Common myeloid progenitor, CD34-positive (primary cell): ENCODE measurements around the gene KRT78.

Source experiments
- CTCF ChIA-PET: fragments of 350-600 bp; sonication (Branson Sonifier 250); formaldehyde crosslinking; loops from one replicate; lab custom pipeline; 2021; ENCODE audit warnings: antibody characterized with exemption; lab: Charles Lee
- POLR2A ChIA-PET: fragments of 350-600 bp; sonication (Branson Sonifier 250); formaldehyde crosslinking; loops from one replicate; lab custom pipeline; 2021; ENCODE audit warnings: antibody characterized with exemption; lab: Charles Lee
- DNase-seq, 3 donors: peaks; one replicate each; pipeline versions ENCODE4 v3.0.0 to v3.0.0-alpha.2; 2013
- H3K27ac ChIP-seq, 2 experiments: 1 replicate in 1 of 2; 2 replicates in 1 of 2; pipeline ENCODE4 v1.7.0; 2013; ENCODE audit warnings: inconsistent platforms in 2 of 2, low read length in 2 of 2, mild to moderate bottlenecking in 2 of 2, low read depth in 1 of 2, moderate library complexity in 1 of 2; ENCODE audit not compliant: severe bottlenecking in 2 of 2, insufficient read depth in 1 of 2, poor library complexity in 1 of 2
- H3K27me3 ChIP-seq, 5 experiments: replicated peaks in 2 of 5; 1 replicate in 3 of 5; 2 replicates in 2 of 5; pipeline versions ENCODE4 v1.6.1 to v1.7.0; 2013; ENCODE audit warnings: low read length in 4 of 5, mild to moderate bottlenecking in 2 of 5, moderate library complexity in 2 of 5, inconsistent platforms in 1 of 5; ENCODE audit not compliant: insufficient read depth in 5 of 5, control insufficient read depth in 4 of 5
- H3K36me3 ChIP-seq, 4 experiments: 1 replicate in 2 of 4; 2 replicates in 2 of 4; pipeline versions ENCODE4 v1.6.1 to v1.7.0; 2013; ENCODE audit warnings: low read length in 3 of 4, control low read depth in 1 of 4, mild to moderate bottlenecking in 1 of 4; ENCODE audit not compliant: control insufficient read depth in 4 of 4, insufficient read depth in 4 of 4
- H3K4me1 ChIP-seq, 4 experiments: 1 replicate in 3 of 4; 2 replicates in 1 of 4; pipeline versions ENCODE4 v1.6.1 to v1.7.1; 2013; ENCODE audit warnings: low read length in 3 of 4, mild to moderate bottlenecking in 3 of 4, control low read depth in 1 of 4, inconsistent platforms in 1 of 4, moderate library complexity in 1 of 4; ENCODE audit not compliant: control insufficient read depth in 4 of 4, insufficient read depth in 4 of 4; ENCODE audit errors: control extremely low read depth in 1 of 4
- H3K4me3 ChIP-seq, 7 experiments: 1 replicate in 4 of 7; 2 replicates in 3 of 7; pipeline versions ENCODE4 v1.5.1 to v1.7.0; 2013; ENCODE audit warnings: mild to moderate bottlenecking in 7 of 7, low read length in 6 of 7, moderate library complexity in 6 of 7, inconsistent platforms in 2 of 7, low read depth in 2 of 7, control low read depth in 1 of 7; ENCODE audit not compliant: insufficient read depth in 4 of 7, control insufficient read depth in 1 of 7; ENCODE audit errors: extremely low read depth in 1 of 7
- H3K9me3 ChIP-seq, 5 experiments: 1 replicate in 4 of 5; 2 replicates in 1 of 5; pipeline versions ENCODE4 v1.6.1 to v1.7.1; 2013; ENCODE audit warnings: low read length in 4 of 5, mild to moderate bottlenecking in 2 of 5, inconsistent platforms in 1 of 5, low read depth in 1 of 5, moderate library complexity in 1 of 5; ENCODE audit not compliant: control insufficient read depth in 4 of 5, insufficient read depth in 2 of 5; ENCODE audit errors: control extremely low read depth in 1 of 5
- WGBS: methylation state at CpG from one replicate; pipeline ENCODE4 v1.1.5; 2013; ENCODE audit not compliant: insufficient coverage; 5-methylcytosine and 5-hydroxymethylcytosine counted together

KRT78 gene

DNA sequence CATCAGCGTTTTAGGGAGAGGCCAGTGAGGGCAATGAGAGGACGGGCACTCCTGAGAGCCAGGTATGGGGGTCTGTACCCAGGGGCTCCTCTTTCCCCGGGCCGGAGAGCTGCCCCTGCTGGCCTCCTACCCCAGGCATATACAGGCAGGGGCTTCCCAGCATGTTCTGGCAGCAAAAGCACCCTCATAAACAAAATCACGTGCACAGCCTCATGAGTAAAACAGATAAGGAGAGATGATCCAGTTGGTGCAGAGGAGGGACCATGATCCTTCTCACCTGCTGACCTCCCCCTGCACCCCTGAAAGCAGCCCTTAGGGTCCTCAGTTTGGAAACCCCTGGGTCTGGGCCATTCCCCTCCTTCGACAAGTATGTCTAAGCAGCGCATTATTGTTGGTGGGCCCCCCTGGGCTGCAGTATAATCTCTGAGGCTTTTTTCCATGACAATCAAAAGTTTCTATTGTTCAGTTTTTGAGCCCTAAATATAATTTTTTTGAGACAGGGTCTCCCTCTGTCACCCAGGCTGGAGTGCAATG is 29.8 kb downstream of the KRT78 start:
- DNase-seq, result no peak
- no peak overlapping the region for H3K4me3 ChIP-seq
- POLR2A ChIA-PET, result no interaction called here
- CTCF ChIA-PET, result interaction anchor here (0.7 to 1.1 kb wide), 2 partner anchors 19 to 235 kb away, joined by 3 read pairs; no protein-coding TSS in a partner anchor
- peaks cover 0 to 7% (median 6%) of the 10 kb centered on the region in 5 experiments for H3K27me3 ChIP-seq
- no peaks in the 10 kb centered on the region for H3K4me1 ChIP-seq
- no peaks in the 10 kb centered on the region for H3K36me3 ChIP-seq
- 89% methylated on average over 7 of the region's 7 CpGs for WGBS
- no peak overlapping the region for H3K27ac ChIP-seq
- no peaks in the 10 kb centered on the region for H3K9me3 ChIP-seq

- 79% methylated on average over 4 of the region's 7 CpGs for WGBS
- ChIA-PET POLR2A (no interaction called here), CTCF (no interaction called here)
Observed at GRCh38 chr12:52818388-52818787, 30.4 kb downstream of the KRT78 start.

GRCh38 chr12:52817699-52818238 is 31.0 kb downstream of the KRT78 start:
- no peak overlapping the region for H3K27ac ChIP-seq
- 100% methylated on average over 1 of the region's 2 CpGs for WGBS
- no peaks in the 10 kb centered on the region for H3K4me1 ChIP-seq
- no peak overlapping the region for H3K4me3 ChIP-seq
- peaks cover 0 to 7% (median 4%) of the 10 kb centered on the region in 5 experiments for H3K27me3 ChIP-seq
- CTCF ChIA-PET, result interaction anchor here (0.9 kb wide), 1 partner anchor 10 kb away, joined by 3 read pairs; no protein-coding TSS in a partner anchor
- POLR2A ChIA-PET, result no interaction called here
- no peaks in the 10 kb centered on the region for H3K9me3 ChIP-seq
- H3K36me3 ChIP-seq, result no peaks in the 10 kb centered on the region
- no peak for DNase-seq

More at GRCh38 chr12:52818388-52818787, 30.4 kb downstream of the KRT78 start:
- peaks cover 0 to 7% (median 6%) of the 10 kb centered on the region in 5 experiments for H3K27me3 ChIP-seq
- H3K4me3 ChIP-seq, result no peak overlapping the region
- DNase-seq, result no peak
- H3K36me3 ChIP-seq, result no peaks in the 10 kb centered on the region
- no peak overlapping the region for H3K27ac ChIP-seq
- no peaks in the 10 kb centered on the region for H3K4me1 ChIP-seq
- no peaks in the 10 kb centered on the region for H3K9me3 ChIP-seq

GRCh38 chr12:52817003-52817698 is 31.6 kb downstream of the KRT78 start:
- DNase-seq, result no peak
- 89% methylated on average over 5 of the region's 8 CpGs for WGBS
- CTCF ChIA-PET, result interaction anchor here (0.9 kb wide), 1 partner anchor 10 kb away, joined by 3 read pairs; no protein-coding TSS in a partner anchor
- POLR2A ChIA-PET, result interaction anchor here (0.6 kb wide), 1 partner anchor 142 kb away, joined by 4 read pairs; no protein-coding TSS in a partner anchor
- Histone ChIP-seq H3K4me3 (no peak overlapping the region), H3K9me3 (no peaks in the 10 kb centered on the region), H3K36me3 (no peaks in the 10 kb centered on the region), H3K27me3 (peaks cover 0 to 6% (median 4%) of the 10 kb centered on the region in 5 experiments), H3K27ac (no peak overlapping the region), H3K4me1 (no peaks in the 10 kb centered on the region)

DNA sequence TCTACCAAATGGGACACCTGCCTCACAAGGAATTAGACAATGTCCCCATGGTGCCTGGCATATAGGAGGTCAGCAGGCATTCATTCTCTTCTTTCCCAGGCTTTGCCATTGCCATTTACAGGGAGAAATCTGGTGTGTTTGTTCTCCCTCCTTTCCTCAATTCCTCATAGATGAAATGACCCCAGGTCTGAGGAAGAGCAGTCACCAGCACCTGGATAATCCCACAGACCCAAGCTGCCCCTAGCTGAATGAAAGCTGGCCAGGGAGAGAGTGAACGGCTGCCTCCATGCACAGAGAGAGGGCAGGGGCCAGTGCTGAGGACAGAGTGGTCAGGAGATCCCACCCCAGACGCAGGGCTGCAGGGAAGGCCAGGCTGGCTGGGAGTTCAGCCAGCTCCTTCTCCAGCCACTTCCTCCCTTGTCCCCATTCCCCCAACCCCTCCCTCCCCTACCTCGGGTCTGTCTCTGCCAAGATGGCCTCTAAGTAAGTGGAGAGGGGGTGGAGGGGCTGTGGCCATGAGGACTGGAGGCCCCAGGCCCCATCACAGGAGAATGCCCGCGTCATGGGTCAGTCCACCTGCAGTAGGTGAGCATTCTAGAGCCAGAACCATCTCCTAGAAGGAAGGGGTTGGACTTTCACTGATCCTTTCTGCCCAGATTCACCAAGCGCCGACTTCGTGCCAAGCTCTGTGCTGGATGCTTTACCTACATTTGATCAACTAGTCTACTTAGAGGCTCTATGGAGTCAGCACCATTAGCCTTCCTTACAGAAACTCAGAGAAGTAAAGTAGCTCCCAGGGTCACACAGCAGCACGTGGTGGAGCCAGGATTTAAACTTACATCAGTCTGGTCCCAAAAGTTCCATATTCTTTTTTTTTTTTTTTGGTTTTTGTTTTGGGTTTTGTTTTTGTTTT is 32.9 kb downstream of the KRT78 start:
- ChIA-PET POLR2A (no interaction called here), CTCF (no interaction called here)
- Histone ChIP-seq H3K36me3 (no peaks in the 10 kb centered on the region), H3K4me3 (no peak overlapping the region), H3K4me1 (no peaks in the 10 kb centered on the region), H3K27me3 (peaks cover 0 to 8% (median 4%) of the 10 kb centered on the region in 5 experiments), H3K9me3 (no peaks in the 10 kb centered on the region), H3K27ac (no peak overlapping the region)
- 93% methylated on average over 7 of the region's 9 CpGs for WGBS
- DNase-seq, result no peak

DNA sequence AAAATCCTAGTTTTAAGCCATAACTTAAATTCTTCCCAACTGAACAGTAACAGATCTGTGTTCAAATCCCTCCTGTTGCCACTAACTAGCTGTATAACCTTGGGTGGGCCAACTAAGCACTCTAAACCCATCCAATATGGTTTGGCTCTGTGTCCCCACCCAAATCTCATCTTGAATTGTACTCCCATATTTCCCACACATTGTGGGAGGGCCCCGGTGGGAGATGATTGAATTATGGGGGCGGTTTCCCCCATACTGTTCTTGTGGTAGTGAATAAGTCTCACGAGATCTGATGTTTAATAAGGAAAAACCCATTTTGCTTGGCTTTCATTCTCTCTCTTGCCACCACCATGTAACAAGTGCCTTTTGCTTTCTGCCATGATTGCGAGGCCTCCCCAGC is 33.6 kb downstream of the KRT78 start:
- ChIA-PET POLR2A (no interaction called here), CTCF (no interaction called here)
- H3K9me3 ChIP-seq, result no peaks in the 10 kb centered on the region
- H3K27me3 ChIP-seq, result peaks cover 0 to 5% (median 4%) of the 10 kb centered on the region in 5 experiments
- no peak overlapping the region for H3K27ac ChIP-seq
- no peaks in the 10 kb centered on the region for H3K36me3 ChIP-seq
- no peaks in the 10 kb centered on the region for H3K4me1 ChIP-seq
- 100% methylated on average over 2 of the region's 4 CpGs for WGBS
- no peak for DNase-seq
- H3K4me3 ChIP-seq, result no peak overlapping the region
